PC-3 (cell line): ENCODE data around the gene PTPRN2. TPM values are rescaled to one million over a fixed set of nuclear protein-coding genes. Genes with fewer than 3 reads are reported as not detected.

Experiments
- ATAC-seq: fragments of 200-7000 bp; cut with Tn5 transposase; 2 replicates; pipeline ENCODE4 v1.9.1; 2020; ENCODE audit warnings: mild to moderate bottlenecking, moderate library complexity
- BruUV-seq: library from RNA; stranded (reverse); fragments of 400-500 nt; replicated peaks from 2 replicates; lab custom pipeline; 2021; lab: Mats Ljungman, UMichigan
- CTCF ChIA-PET: fragments of 300-600 bp; sonication (Branson Sonifier 250); formaldehyde crosslinking; loops from one replicate; lab custom pipeline; 2022; ENCODE audit warnings: antibody characterized with exemption; lab: Charles Lee
- POLR2A ChIA-PET: fragments of 300-600 bp; sonication (Branson Sonifier 250); formaldehyde crosslinking; loops from one replicate; lab custom pipeline; 2022; ENCODE audit warnings: antibody characterized with exemption; ENCODE audit not compliant: unreplicated experiment; lab: Charles Lee
- DNase-seq: peaks from one replicate; pipeline ENCODE4 v3.0.0-alpha.2; 2015
- H2AFZ ChIP-seq: fragments of 300-600 bp; sonication (generic); 2 replicates; pipeline ENCODE4 v1.6.0; 2016; ENCODE audit warnings: antibody characterized with exemption, low read length
- H3F3A ChIP-seq: fragments of 300-600 bp; sonication (generic); one replicate; pipeline ENCODE4 v1.6.0; 2017; ENCODE audit warnings: antibody characterized with exemption, low read length, control low read depth, mild to moderate bottlenecking; ENCODE audit not compliant: unreplicated experiment
- H3K27ac ChIP-seq: fragments of 300-600 bp; sonication (generic); 2 replicates; pipeline ENCODE4 v1.5.1; 2016; ENCODE audit warnings: mild to moderate bottlenecking, low read length
- H3K27me3 ChIP-seq: fragments of 300-600 bp; sonication (generic); 2 replicates; pipeline ENCODE4 v1.6.1; 2016; ENCODE audit warnings: low read length, mixed read lengths
- H3K36me3 ChIP-seq: fragments of 300-600 bp; sonication (generic); 2 replicates; pipeline ENCODE4 v1.6.1; 2016; ENCODE audit warnings: low read depth, mixed run types, low read length, mixed read lengths
- H3K4me1 ChIP-seq: fragments of 300-600 bp; sonication (generic); 2 replicates; pipeline ENCODE4 v1.5.1; 2016; ENCODE audit warnings: low read length; ENCODE audit not compliant: insufficient read depth
- H3K4me2 ChIP-seq: fragments of 300-600 bp; sonication (generic); 2 replicates; pipeline ENCODE4 v1.6.0; 2016; ENCODE audit warnings: low read length
- H3K4me3 ChIP-seq: fragments of 300-600 bp; sonication (generic); 2 replicates; pipeline ENCODE4 v1.5.1; 2016; ENCODE audit warnings: mild to moderate bottlenecking, low read length, mixed read lengths
- H3K79me2 ChIP-seq: fragments of 300-600 bp; sonication (generic); 2 replicates; pipeline ENCODE4 v1.6.1; 2017; ENCODE audit warnings: low read length, mixed read lengths
- H3K9ac ChIP-seq: fragments of 300-600 bp; sonication (generic); 2 replicates; pipeline ENCODE4 v1.6.0; 2016; ENCODE audit warnings: mild to moderate bottlenecking, low read length
- H3K9me2 ChIP-seq: fragments of 300-600 bp; sonication (generic); replicated peaks from 2 replicates; pipeline ENCODE4 v1.6.1; 2016; ENCODE audit warnings: mixed run types, low read length, mixed read lengths
- H3K9me3 ChIP-seq: fragments of 300-600 bp; sonication (generic); 2 replicates; pipeline ENCODE4 v1.6.1; 2016; ENCODE audit warnings: low read length, mixed read lengths
- H4K20me1 ChIP-seq: fragments of 300-600 bp; sonication (generic); 2 replicates; pipeline ENCODE4 v1.6.1; 2016; ENCODE audit warnings: low read length, mixed read lengths
- EZH2 ChIP-seq: fragments of 300-600 bp; sonication (generic); IDR thresholded peaks from one replicate; pipeline ENCODE4 v1.6.1; 2017; ENCODE audit warnings: antibody characterized with exemption, mild to moderate bottlenecking, low read length; ENCODE audit not compliant: unreplicated experiment
- EZH2phosphoT487 ChIP-seq: fragments of 300-600 bp; sonication (generic); IDR thresholded peaks from 2 replicates; pipeline ENCODE4 v1.6.1; 2018; ENCODE audit warnings: mild to moderate bottlenecking, antibody characterized with exemption, low read length, borderline replicate concordance
- intact Hi-C: fragments of 100-400 bp; cut with micrococcal nuclease; formaldehyde crosslinking; loops from 2 replicates; pipeline ENCODE4 v1.9.0; 2023
- total RNA-seq: library from RNA; depleted of rRNA; stranded (reverse); fragments of >200 nt; gene quantifications from 2 replicates; pipeline ENCODE4 v1.2.3, GENCODE V29; 2014
- TF ChIP-seq, protein P1 (sequence below): fragments of 300-600 bp; sonication (generic); conservative IDR thresholded peaks from 2 replicates; pipeline ENCODE4 v1.5.1; 2017; ENCODE audit warnings: antibody characterized with exemption, low read depth, mild to moderate bottlenecking, low read length

PTPRN2 gene
- total RNA-seq, 1 experiment from 2014 or later, result 3.2 TPM

DNA sequence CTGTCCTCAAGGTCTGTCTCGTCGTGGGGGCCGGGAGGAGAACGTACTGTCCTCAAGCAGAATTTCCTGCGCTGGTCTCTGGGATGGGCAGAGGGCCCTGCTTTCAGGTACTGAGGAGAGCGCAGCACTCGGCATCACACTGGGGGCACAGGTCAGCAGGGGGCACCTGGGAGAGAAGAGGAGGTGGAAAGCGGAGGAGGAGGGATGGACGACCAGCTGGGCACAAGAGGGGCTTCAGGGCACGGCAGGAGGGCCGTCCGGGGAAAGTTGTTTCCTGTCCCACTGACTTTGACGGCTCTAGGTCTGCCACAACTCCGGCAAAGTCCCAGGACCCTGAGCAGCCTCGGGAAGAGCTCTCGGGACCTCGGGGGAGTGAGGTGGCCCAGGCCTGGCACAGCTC lies 714.0 kb downstream of the PTPRN2 start:
- Histone ChIP-seq H3K27me3 (no peaks in the 10 kb centered on the region), H3K4me2 (no peak overlapping the region), H3K4me3 (no peak overlapping the region), H3K9me2 (no peaks in the 10 kb centered on the region), H3K4me1 (no peaks in the 10 kb centered on the region), H3K36me3 (no peaks in the 10 kb centered on the region), H3K27ac (no peak overlapping the region), H3K9me3 (no peaks in the 10 kb centered on the region), H3K9ac (no peak overlapping the region), H3F3A (no peaks in the 10 kb centered on the region), H3K79me2 (no peaks in the 10 kb centered on the region), H4K20me1 (no peaks in the 10 kb centered on the region), H2AFZ (no peak overlapping the region)
- POLR2A ChIA-PET, result no interaction called here
- DNase-seq (no peak), ATAC-seq (no peak)
- TF ChIP-seq EZH2 (no peak), EZH2phosphoT487 (no peak)
- TF ChIP-seq, protein P1, sequence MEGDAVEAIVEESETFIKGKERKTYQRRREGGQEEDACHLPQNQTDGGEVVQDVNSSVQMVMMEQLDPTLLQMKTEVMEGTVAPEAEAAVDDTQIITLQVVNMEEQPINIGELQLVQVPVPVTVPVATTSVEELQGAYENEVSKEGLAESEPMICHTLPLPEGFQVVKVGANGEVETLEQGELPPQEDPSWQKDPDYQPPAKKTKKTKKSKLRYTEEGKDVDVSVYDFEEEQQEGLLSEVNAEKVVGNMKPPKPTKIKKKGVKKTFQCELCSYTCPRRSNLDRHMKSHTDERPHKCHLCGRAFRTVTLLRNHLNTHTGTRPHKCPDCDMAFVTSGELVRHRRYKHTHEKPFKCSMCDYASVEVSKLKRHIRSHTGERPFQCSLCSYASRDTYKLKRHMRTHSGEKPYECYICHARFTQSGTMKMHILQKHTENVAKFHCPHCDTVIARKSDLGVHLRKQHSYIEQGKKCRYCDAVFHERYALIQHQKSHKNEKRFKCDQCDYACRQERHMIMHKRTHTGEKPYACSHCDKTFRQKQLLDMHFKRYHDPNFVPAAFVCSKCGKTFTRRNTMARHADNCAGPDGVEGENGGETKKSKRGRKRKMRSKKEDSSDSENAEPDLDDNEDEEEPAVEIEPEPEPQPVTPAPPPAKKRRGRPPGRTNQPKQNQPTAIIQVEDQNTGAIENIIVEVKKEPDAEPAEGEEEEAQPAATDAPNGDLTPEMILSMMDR, result no peak
- CTCF ChIA-PET, result interaction anchor here (0.6 kb wide), 1 partner anchor 114 kb away, joined by 3 read pairs; no protein-coding TSS in a partner anchor
- intact Hi-C loops, result no loop called here
- no TSS peak for BruUV-seq

DNA sequence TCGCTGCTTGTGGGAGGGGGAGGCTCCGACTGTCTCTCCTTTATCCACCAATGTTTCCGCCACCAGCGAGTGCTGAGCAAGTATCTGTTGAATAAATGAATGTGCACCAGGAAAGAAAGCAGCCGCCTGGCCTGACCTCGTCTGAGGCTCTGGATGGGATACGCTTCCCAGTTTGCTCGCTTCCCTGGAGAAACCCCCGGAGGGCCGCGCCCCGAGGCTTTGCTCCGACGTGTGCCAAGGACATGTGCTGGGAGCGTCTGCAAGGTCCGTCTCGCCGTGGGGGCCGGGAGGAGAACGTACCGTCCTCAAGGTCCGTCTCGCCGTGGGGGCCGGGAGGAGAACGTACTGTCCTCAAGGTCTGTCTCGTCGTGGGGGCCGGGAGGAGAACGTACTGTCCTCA lies 714.4 kb downstream of the PTPRN2 start:
- H4K20me1 ChIP-seq, result no peaks in the 10 kb centered on the region
- POLR2A ChIA-PET, result no interaction called here
- H3K4me3 ChIP-seq, result no peak overlapping the region
- H3K79me2 ChIP-seq, result no peaks in the 10 kb centered on the region
- H2AFZ ChIP-seq, result no peak overlapping the region
- H3F3A ChIP-seq, result no peaks in the 10 kb centered on the region
- CTCF ChIA-PET, result no interaction called here
- H3K4me1 ChIP-seq, result no peaks in the 10 kb centered on the region
- ATAC-seq (no peak), DNase-seq (no peak)
- H3K9me2 ChIP-seq, result no peaks in the 10 kb centered on the region
- no peaks in the 10 kb centered on the region for H3K36me3 ChIP-seq
- no peaks in the 10 kb centered on the region for H3K9me3 ChIP-seq
- no peaks in the 10 kb centered on the region for H3K27me3 ChIP-seq
- no peak overlapping the region for H3K4me2 ChIP-seq
- TF ChIP-seq EZH2, result no peak
- TF ChIP-seq, protein P1, result no peak
- TF ChIP-seq EZH2phosphoT487, result no peak
- no peak overlapping the region for H3K27ac ChIP-seq
- no TSS peak for BruUV-seq
- no peak overlapping the region for H3K9ac ChIP-seq
- intact Hi-C loops, result no loop called here

DNA sequence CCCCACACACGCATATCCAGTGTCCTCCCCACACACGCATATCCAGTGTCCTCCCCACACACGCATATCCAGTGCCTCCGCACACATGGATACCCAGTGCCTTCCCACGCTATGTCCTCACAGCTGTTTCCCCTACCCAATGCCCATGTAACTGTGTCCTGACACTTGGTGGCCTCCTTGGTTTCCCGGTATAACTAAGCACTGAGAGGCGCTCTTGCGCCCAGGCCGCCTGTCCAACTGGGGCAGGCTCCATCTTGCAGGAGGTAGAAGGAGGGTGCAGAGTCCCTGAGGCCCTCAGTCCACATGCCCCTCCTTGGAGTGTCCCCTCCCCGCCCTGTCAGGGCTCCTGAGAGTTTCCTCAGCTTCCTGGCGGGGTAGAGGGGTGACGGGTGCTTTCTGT lies 715.2 kb downstream of the PTPRN2 start:
- no peaks in the 10 kb centered on the region for H3K36me3 ChIP-seq
- BruUV-seq, result no TSS peak
- no peak overlapping the region for H3K4me2 ChIP-seq
- no peak overlapping the region for H3K27ac ChIP-seq
- ChIA-PET CTCF (no interaction called here), POLR2A (no interaction called here)
- no peaks in the 10 kb centered on the region for H3K27me3 ChIP-seq
- DNase-seq, result no peak
- no peaks in the 10 kb centered on the region for H4K20me1 ChIP-seq
- no peak for TF ChIP-seq EZH2phosphoT487
- TF ChIP-seq EZH2, result no peak
- TF ChIP-seq, protein P1, result no peak
- no peak overlapping the region for H3K9ac ChIP-seq
- intact Hi-C loops, result no loop called here
- ATAC-seq, result no peak
- no peaks in the 10 kb centered on the region for H3K9me3 ChIP-seq
- no peak overlapping the region for H2AFZ ChIP-seq
- H3K4me3 ChIP-seq, result no peak overlapping the region
- no peaks in the 10 kb centered on the region for H3K4me1 ChIP-seq
- no peaks in the 10 kb centered on the region for H3F3A ChIP-seq
- no peaks in the 10 kb centered on the region for H3K9me2 ChIP-seq
- H3K79me2 ChIP-seq, result no peaks in the 10 kb centered on the region
